Measurements from ENCODE around the gene EIF6.

EIF6 gene

DNA sequence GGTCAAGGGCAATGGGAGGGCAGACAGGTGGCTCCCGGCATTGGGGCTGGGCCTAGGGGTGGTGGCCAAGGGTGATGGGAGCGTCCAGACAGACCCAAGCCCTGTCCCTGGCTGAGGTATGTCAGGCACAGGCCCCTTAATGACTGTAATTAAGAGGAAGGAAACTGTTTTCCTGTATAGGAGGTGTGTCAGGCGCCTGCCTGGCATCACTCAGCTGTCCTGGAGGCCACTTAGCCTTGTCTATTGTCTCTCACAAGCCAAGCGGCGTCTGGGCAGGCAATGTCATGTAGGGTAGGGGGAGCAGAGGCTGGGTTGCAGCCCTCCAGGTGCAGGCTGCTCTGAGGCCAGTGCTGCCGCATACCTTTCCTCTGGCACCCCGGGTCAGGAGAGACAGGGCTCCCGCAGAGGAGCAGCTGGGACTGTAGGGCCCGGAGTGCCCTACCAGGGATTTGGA lies 11.6 kb upstream of the EIF6 start:
- TF ChIP-seq, protein P1, sequence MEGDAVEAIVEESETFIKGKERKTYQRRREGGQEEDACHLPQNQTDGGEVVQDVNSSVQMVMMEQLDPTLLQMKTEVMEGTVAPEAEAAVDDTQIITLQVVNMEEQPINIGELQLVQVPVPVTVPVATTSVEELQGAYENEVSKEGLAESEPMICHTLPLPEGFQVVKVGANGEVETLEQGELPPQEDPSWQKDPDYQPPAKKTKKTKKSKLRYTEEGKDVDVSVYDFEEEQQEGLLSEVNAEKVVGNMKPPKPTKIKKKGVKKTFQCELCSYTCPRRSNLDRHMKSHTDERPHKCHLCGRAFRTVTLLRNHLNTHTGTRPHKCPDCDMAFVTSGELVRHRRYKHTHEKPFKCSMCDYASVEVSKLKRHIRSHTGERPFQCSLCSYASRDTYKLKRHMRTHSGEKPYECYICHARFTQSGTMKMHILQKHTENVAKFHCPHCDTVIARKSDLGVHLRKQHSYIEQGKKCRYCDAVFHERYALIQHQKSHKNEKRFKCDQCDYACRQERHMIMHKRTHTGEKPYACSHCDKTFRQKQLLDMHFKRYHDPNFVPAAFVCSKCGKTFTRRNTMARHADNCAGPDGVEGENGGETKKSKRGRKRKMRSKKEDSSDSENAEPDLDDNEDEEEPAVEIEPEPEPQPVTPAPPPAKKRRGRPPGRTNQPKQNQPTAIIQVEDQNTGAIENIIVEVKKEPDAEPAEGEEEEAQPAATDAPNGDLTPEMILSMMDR (IDR thresholded peaks at IDR 0.05; ENCODE audit: control extremely low read depth, extremely low read depth, low read depth, missing control alignments), result no peak
- ChIA-PET CTCF (interaction anchor here (13.6 kb wide), 1 partner anchor 13 kb away, joined by 108 read pairs; no protein-coding TSS in a partner anchor), POLR2A (no interaction called here)
- no peak for DNase-seq (ENCODE audit: extremely low spot score)

DNA sequence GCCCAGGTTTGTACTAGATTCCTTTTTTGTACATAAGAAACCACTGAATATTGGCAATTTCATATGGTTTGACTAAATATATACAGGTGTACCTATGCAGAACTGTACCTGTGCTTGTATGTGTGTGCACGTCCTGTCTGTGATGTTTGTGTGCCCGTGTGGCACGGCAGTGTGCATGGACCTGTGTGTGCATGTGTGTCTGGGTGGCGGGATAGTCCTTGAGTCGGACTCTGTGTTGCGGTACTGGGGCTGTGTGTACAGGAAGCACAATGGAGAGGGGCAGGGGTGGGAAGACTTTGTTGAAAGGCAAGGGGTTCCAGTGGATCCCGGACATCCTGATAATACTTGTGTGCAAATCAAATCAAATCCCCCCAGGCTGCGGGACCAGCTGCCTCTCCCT lies 11.1 kb upstream of the EIF6 start:
- POLR2A ChIA-PET, result no interaction called here
- TF ChIP-seq, protein P1 (IDR thresholded peaks at IDR 0.05; ENCODE audit: control extremely low read depth, extremely low read depth, low read depth, missing control alignments), result no peak
- DNase-seq (ENCODE audit: extremely low spot score), result no peak
- CTCF ChIA-PET, result interaction anchor here (13.6 kb wide), 1 partner anchor 13 kb away, joined by 108 read pairs; no protein-coding TSS in a partner anchor

DNA sequence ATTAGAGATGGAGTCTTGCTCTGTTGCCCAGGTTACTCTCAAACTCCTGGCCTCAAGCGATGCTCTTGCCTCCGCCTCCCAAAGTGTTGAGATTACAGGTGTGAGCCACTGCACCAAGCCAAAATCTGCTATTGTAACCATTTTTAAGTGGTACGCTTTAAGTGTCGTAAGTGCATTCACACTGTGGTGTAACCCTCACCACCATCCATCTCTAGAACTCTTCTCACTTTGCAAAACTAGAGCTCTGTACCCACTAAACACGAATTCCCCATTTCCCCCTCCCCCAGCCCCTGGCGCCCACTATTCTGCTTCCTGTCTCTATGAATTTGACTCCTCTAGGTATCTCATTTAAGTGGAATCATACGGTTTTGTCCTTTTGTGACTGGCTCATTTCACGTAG lies 10.5 kb upstream of the EIF6 start:
- CTCF ChIA-PET, result interaction anchor here (13.6 kb wide), 1 partner anchor 14 kb away, joined by 108 read pairs; no protein-coding TSS in a partner anchor
- TF ChIP-seq, protein P1 (IDR thresholded peaks at IDR 0.05; ENCODE audit: control extremely low read depth, extremely low read depth, low read depth, missing control alignments), result no peak
- no peak for DNase-seq (ENCODE audit: extremely low spot score)
- POLR2A ChIA-PET, result no interaction called here

DNA sequence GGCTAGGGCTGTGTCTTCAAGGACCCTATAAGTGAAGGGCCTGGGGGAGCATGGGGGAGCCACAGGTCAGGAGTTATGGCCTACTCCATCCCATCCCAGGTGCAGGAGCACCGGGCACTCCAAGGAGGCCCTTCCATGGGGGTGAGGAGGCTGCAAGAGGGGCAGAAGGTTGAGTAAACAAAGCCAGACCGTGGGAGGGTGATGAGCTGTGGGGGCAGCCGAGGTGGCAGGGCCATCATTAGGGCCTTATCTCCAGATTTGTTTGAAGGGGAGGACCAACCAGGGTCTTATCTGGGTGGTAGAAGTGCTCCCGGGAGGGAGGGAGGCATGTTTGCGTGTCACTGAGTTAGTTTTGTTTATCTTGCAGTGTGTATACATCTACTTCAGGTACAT lies 9.7 kb upstream of the EIF6 start:
- ChIA-PET CTCF (interaction anchor here (13.6 kb wide), 1 partner anchor 15 kb away, joined by 108 read pairs; no protein-coding TSS in a partner anchor), POLR2A (interaction anchor here (0.6 kb wide), 1 partner anchor 11 kb away, joined by 7 read pairs; no protein-coding TSS in a partner anchor)
- DNase-seq (ENCODE audit: extremely low spot score), result no peak
- TF ChIP-seq, protein P1 (IDR thresholded peaks at IDR 0.05; ENCODE audit: control extremely low read depth, extremely low read depth, low read depth, missing control alignments), result no peak

DNA sequence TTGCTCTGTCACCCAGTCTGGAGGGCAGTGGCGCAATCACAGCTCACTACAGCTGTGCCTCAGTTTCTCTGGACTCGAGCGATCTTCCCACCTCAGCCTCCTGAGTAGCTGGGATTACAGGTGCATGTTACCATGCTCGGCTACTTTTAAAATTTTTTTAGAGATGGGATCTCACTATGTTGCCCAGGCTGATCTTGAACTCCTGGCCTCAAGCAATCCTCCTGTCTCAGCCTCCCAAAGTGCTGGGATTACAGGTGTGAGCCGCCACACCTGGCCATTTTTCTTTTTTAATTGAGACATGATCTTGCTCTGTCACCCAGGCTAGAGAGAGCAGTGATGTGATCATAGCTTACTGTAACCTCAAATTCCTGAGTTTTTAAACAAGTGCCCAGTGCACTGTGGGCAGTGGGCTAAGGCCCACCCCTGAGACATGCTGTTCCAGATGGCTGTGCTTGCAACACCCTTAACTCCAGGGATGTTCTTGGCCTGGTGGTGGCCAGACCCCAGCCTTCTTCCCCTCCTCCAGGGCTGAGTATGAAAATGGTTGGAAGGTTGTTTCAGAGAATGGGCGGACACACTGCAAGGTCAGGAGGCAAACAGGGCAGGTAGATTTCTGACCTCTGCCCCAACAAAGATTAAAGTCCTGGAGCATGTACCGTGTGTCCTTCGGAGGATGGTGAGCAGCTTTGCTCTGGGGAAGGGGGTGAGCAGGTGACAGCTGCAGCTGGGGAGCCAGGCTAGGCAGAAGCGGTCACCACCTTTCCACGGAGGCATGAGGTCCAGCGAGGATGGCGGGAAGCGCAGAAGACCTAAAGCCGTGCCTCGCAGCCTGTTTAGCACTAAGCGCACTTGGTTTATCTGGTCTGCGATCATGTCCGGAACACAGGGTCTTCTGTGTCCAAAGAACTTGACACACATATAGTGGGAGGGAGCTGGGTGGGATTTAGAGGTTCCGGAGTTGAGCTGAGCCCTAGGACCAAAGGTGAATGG lies 9.0 kb upstream of the EIF6 start:
- no peak for DNase-seq (ENCODE audit: extremely low spot score)
- ChIA-PET POLR2A (interaction anchor here (0.6 kb wide), 2 partner anchors 10 to 259 kb away, joined by 3 to 7 read pairs; no protein-coding TSS in a partner anchor), CTCF (interaction anchor here (13.6 kb wide), 1 partner anchor 16 kb away, joined by 108 read pairs; no protein-coding TSS in a partner anchor)
- TF ChIP-seq, protein P1 (IDR thresholded peaks at IDR 0.05; ENCODE audit: control extremely low read depth, extremely low read depth, low read depth, missing control alignments), result no peak

DNA sequence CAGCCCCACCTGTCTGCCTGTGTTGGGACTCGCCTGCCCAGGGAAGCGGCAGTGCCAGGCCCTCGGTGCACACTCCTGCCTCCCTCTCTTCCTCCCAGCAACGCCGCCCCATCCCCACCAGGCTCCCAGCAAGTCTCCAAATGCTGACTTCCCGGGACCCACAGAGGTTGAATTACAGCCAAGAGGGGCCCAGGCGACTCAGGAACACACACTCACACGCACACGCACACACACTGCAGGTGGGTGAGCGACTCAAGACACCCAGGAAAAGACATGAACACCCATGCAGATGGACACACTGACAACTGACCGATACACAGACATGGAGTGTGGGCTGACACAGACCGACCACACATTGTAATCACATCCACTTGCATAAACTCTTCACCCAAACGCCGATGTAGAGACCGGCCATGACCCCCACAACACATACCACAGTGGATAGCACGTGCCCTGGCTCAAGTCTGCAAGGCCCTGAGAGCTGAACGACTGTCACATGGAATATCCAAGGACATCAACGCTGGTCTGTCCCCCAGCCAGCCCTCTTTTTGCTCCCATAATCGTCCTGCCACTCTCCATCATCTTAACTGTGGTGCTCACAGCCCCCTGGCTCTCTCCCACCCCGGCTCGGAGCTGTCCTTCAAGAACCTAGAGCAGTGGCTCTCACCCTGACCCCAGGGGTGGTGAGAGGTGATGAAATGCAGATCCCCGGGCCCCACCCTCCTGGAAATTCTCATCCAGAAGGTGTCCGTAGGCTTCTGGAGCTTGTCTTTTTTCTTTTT lies 8.1 kb upstream of the EIF6 start:
- ChIA-PET POLR2A (no interaction called here), CTCF (interaction anchor here (13.6 kb wide), 1 partner anchor 16 kb away, joined by 108 read pairs; no protein-coding TSS in a partner anchor)
- no peak for DNase-seq (ENCODE audit: extremely low spot score)
- TF ChIP-seq, protein P1 (IDR thresholded peaks at IDR 0.05; ENCODE audit: control extremely low read depth, extremely low read depth, low read depth, missing control alignments), result no peak

All from GM10248 (cell line).